ENCODE results near the gene MAPK12.

GRCh38 chr22:50280708-50281383 lies 19.4 kb upstream of the MAPK12 start:
- no peak for TF ChIP-seq EZH2 (IDR thresholded peaks at IDR 0.05; ENCODE audit: borderline replicate concordance, low read length)
- TF ChIP-seq CTCF (conservative IDR thresholded peaks at IDR 0.05 in 1 of 2, IDR thresholded peaks at IDR 0.05 in 1 of 2; ENCODE audit: extremely low read depth in 1 of 2, insufficient read depth in 1 of 2, low read depth in 1 of 2, low read length in 2 of 2): no peak
